ENCODE results near the gene MPRIP.

DNA sequence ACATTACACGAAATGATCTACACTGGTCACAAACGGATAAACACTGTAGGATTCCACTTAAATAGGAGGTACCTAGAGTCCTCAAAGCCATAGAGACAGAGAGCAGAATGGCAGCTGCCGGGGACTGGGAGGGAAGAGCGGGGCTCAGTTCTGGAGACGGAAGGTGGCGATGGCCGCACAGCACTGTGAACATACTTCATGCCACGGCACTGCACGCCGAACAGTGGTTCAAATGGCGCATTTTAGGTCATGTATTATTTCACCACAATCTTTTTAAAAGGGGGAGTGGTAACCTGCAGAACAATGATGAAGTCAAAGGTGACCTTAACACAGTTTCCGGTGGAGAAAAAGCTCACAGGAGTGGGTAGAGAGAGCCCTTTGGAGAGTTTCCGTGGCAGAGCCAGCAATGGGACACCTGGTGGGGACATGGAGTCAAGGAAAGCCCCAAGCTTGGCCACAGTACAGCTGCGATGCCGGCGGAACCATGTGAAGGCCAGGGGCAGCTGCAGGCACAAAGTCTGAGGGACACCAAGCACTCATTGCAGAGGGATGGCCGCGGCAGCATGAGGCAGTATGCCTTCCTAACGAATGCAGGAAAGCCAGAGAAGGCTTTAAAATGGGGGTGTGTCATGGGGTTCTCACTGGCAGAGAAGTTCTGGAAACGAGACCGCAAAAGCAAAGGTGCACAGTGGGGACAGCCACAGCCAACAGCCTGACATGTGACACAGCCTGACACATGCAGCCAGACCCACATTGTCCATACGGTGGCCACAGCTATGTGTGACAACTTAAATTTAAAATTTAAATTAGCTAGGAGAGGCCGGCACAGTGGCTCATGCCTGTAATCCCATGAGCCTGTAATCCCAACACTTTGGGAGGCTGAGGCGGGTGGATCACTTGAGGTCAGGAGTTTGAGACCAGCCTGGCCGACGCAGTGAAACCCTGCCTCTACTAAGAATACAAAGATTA lies 187.4 kb downstream of the MPRIP start:
- no peak for TF ChIP-seq POLR2A (IDR thresholded peaks at IDR 0.05)
- TF ChIP-seq, protein P1, sequence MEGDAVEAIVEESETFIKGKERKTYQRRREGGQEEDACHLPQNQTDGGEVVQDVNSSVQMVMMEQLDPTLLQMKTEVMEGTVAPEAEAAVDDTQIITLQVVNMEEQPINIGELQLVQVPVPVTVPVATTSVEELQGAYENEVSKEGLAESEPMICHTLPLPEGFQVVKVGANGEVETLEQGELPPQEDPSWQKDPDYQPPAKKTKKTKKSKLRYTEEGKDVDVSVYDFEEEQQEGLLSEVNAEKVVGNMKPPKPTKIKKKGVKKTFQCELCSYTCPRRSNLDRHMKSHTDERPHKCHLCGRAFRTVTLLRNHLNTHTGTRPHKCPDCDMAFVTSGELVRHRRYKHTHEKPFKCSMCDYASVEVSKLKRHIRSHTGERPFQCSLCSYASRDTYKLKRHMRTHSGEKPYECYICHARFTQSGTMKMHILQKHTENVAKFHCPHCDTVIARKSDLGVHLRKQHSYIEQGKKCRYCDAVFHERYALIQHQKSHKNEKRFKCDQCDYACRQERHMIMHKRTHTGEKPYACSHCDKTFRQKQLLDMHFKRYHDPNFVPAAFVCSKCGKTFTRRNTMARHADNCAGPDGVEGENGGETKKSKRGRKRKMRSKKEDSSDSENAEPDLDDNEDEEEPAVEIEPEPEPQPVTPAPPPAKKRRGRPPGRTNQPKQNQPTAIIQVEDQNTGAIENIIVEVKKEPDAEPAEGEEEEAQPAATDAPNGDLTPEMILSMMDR (IDR thresholded peaks at IDR 0.05) = no peak
